HEK293T (cell line): Measurements from ENCODE around the gene CETN3.

Experiments used
- BHLHE40 ChIP-seq: fragments of 450-650 bp; IDR thresholded peaks from 2 replicates; pipeline ENCODE4 v1.6.1; 2016; ENCODE audit warnings: mild to moderate bottlenecking, moderate library complexity, borderline replicate concordance
- SUZ12 ChIP-seq: fragments of 450-650 bp; IDR thresholded peaks from 2 replicates; pipeline ENCODE4 v1.6.1; 2016; ENCODE audit warnings: mild to moderate bottlenecking

DNA sequence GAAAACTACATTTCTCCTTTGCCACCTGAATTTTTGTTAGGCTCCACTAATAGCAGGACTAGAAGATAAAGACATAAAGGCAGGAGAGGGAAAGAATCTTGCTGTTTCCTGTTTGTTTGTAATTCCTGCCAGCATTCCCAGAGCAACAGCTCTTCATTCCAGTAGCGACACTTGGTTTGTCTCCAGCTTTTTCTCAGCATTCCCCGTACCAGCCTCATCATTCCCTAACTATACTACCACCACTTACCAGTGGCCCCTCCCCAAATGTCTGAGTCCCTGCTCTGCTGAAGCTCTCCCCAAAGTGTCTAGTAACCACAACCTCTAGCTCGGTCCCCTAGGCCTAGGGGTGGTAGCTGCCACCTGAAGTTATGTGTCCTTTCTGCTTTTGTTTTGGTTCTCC lies 18.6 kb downstream of the CETN3 start:
- TF ChIP-seq BHLHE40 (no peak), SUZ12 (no peak)
